Hepatocyte (in vitro differentiated cells): ENCODE measurements around the gene DR1.

Source experiments
- EZH2 ChIP-seq: fragments of 200-600 bp; sonication (generic); IDR thresholded peaks from 2 replicates; pipeline ENCODE4 v1.6.1; 2016; ENCODE audit warnings: antibody characterized with exemption, mild to moderate bottlenecking, borderline replicate concordance
- TF ChIP-seq, protein P1 (sequence below): fragments of 200-600 bp; sonication (generic); IDR thresholded peaks from 2 replicates; pipeline ENCODE4 v1.5.1; 2016; ENCODE audit warnings: antibody characterized with exemption, mild to moderate bottlenecking; ENCODE audit not compliant: poor library complexity

DNA sequence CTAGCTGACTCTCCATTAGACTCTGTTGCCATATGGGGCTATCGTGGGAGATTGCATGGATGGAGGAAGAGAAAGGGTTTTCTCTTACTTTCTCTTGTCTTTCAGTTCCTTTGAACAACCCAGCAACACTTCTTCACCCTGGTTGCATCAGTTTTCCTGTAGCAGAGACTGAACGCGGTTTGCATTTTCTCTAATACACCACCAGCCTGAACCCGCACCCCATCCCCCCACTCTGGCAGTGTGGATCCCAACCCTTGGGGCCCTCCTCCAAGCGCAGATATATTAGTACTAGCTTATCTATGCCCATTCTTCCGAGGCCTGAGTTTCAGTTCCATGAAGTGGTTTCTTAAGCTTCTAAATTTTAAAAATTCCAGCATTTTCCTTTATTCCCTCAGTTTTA lies 12.6 kb downstream of the DR1 start:
- TF ChIP-seq, protein P1, sequence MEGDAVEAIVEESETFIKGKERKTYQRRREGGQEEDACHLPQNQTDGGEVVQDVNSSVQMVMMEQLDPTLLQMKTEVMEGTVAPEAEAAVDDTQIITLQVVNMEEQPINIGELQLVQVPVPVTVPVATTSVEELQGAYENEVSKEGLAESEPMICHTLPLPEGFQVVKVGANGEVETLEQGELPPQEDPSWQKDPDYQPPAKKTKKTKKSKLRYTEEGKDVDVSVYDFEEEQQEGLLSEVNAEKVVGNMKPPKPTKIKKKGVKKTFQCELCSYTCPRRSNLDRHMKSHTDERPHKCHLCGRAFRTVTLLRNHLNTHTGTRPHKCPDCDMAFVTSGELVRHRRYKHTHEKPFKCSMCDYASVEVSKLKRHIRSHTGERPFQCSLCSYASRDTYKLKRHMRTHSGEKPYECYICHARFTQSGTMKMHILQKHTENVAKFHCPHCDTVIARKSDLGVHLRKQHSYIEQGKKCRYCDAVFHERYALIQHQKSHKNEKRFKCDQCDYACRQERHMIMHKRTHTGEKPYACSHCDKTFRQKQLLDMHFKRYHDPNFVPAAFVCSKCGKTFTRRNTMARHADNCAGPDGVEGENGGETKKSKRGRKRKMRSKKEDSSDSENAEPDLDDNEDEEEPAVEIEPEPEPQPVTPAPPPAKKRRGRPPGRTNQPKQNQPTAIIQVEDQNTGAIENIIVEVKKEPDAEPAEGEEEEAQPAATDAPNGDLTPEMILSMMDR: no peak
- no peak for TF ChIP-seq EZH2
